H1 (cell line): ENCODE measurements around the gene B3GALT4. TPM values are rescaled to one million over a fixed set of nuclear protein-coding genes. Genes with fewer than 3 reads are reported as not detected.
A peak's percentile ranks its signal among the peaks of the same experiment; 100 is the strongest.

Source experiments
- CTCF ChIA-PET: fragments of 300-600 bp; sonication (Branson Sonifier 250); formaldehyde crosslinking; loops from one replicate; lab custom pipeline; 2021; ENCODE audit not compliant: partially characterized antibody; lab: Charles Lee
- POLR2A ChIA-PET: fragments of 300-600 bp; sonication (Branson Sonifier 250); formaldehyde crosslinking; loops from one replicate; lab custom pipeline; 2021; ENCODE audit warnings: inconsistent platforms; ENCODE audit not compliant: partially characterized antibody; lab: Charles Lee
- DNase-seq, 2 experiments: peaks; one replicate each; pipeline versions ENCODE4 v3.0.0 to v3.0.0-alpha.2; 2010 to 2022; ENCODE audit warnings: low spot score in 2 of 2, low read depth in 1 of 2, mixed read lengths in 1 of 2
- FAIRE-seq: peaks from 2 replicates; lab custom pipeline; 2011; peaks lifted over from hg19 to GRCh38; lab: Jason Lieb, UNC
- H2AFZ ChIP-seq: 2 replicates; pipeline ENCODE4 v1.8.1; 2012; ENCODE audit warnings: low read length, inconsistent platforms
- H2AK5ac ChIP-seq: 2 replicates; pipeline ENCODE4 v1.6.1; 2013; ENCODE audit warnings: low read depth, low read length
- H2BK120ac ChIP-seq: replicated peaks from 2 replicates; pipeline ENCODE3; 2013; ENCODE audit warnings: low read depth, low read length, inconsistent platforms
- H2BK12ac ChIP-seq: 2 replicates; pipeline ENCODE4 v1.6.1; 2013; ENCODE audit warnings: low read depth, low read length
- H2BK15ac ChIP-seq: 2 replicates; pipeline ENCODE4 v1.6.1; 2013; ENCODE audit warnings: low read length
- H2BK20ac ChIP-seq: 2 replicates; pipeline ENCODE4 v1.6.1; 2013; ENCODE audit warnings: low read length
- H2BK5ac ChIP-seq: 2 replicates; pipeline ENCODE4 v1.6.1; 2013; ENCODE audit warnings: low read depth, low read length
- H3K14ac ChIP-seq: 2 replicates; pipeline ENCODE4 v1.6.1; 2013; ENCODE audit warnings: inconsistent platforms; ENCODE audit not compliant: insufficient read length
- H3K18ac ChIP-seq: 2 replicates; pipeline ENCODE4 v1.6.1; 2013; ENCODE audit warnings: low read length; ENCODE audit errors: extremely low read depth
- H3K23ac ChIP-seq: 2 replicates; pipeline ENCODE4 v1.6.1; 2013; ENCODE audit warnings: inconsistent platforms; ENCODE audit not compliant: insufficient read length
- H3K23me2 ChIP-seq: 2 replicates; pipeline ENCODE4 v1.6.1; 2013; ENCODE audit warnings: low read depth, low read length
- H3K27ac ChIP-seq: 2 replicates; pipeline ENCODE4 v1.6.1; 2011; ENCODE audit warnings: low read depth, low read length, inconsistent platforms
- H3K27me3 ChIP-seq, 4 experiments: replicated peaks in 1 of 4; 1 replicate in 1 of 4; 2 replicates in 3 of 4; pipeline versions ENCODE4 v1.6.1 to v1.8.1; 2011 to 2013; ENCODE audit warnings: low read length in 3 of 4, mild to moderate bottlenecking in 3 of 4, inconsistent platforms in 2 of 4, mixed read lengths in 2 of 4, moderate library complexity in 1 of 4; ENCODE audit not compliant: control insufficient read depth in 3 of 4, insufficient read depth in 3 of 4; ENCODE audit errors: extremely low read depth in 1 of 4
- H3K36me3 ChIP-seq, 4 experiments: 2 replicates each; pipeline versions ENCODE4 v1.6.1 to v1.8.1; 2011 to 2013; ENCODE audit warnings: mild to moderate bottlenecking in 4 of 4, low read length in 3 of 4, moderate library complexity in 2 of 4, control low read depth in 1 of 4, inconsistent platforms in 1 of 4; ENCODE audit not compliant: insufficient read depth in 4 of 4, control insufficient read depth in 2 of 4
- H3K4ac ChIP-seq: replicated peaks from 2 replicates; pipeline ENCODE3; 2013; ENCODE audit warnings: low read length, low read depth, mixed read lengths, inconsistent platforms; ENCODE audit not compliant: insufficient read length
- H3K4me1 ChIP-seq, 4 experiments: replicated peaks in 1 of 4; 1 replicate in 1 of 4; 2 replicates in 3 of 4; pipeline versions ENCODE4 v1.6.1 to v1.8.1; 2011 to 2013; ENCODE audit warnings: low read length in 3 of 4, inconsistent platforms in 2 of 4, mixed read lengths in 1 of 4; ENCODE audit not compliant: insufficient read depth in 4 of 4, control insufficient read depth in 3 of 4
- H3K4me2 ChIP-seq, 2 experiments: 2 replicates each; pipeline versions ENCODE4 v1.6.1 to v1.8.1; 2011 to 2013; ENCODE audit warnings: low read depth in 2 of 2, low read length in 2 of 2, control low read depth in 1 of 2, inconsistent platforms in 1 of 2, mild to moderate bottlenecking in 1 of 2; ENCODE audit not compliant: insufficient read depth in 1 of 2
- H3K4me3 ChIP-seq, 4 experiments: fragments of 200-600, 300-600 bp in 1 of 4; sonication (generic), shearing (Covaris generic), sonication (Bioruptor Twin) in 1 of 4; 2 replicates each; pipeline versions ENCODE4 v1.5.1 to v1.8.1; 2011 to 2016; ENCODE audit warnings: low read length in 4 of 4, low read depth in 3 of 4, control low read depth in 2 of 4, inconsistent platforms in 2 of 4, mild to moderate bottlenecking in 2 of 4, mixed read lengths in 1 of 4, moderate library complexity in 1 of 4; ENCODE audit not compliant: insufficient read depth in 2 of 4; ENCODE audit errors: extremely low read depth in 1 of 4
- H3K56ac ChIP-seq: replicated peaks from 2 replicates; pipeline ENCODE3; 2013; ENCODE audit warnings: low read depth, mild to moderate bottlenecking, mixed read lengths, low read length, inconsistent platforms; ENCODE audit not compliant: insufficient read length
- H3K79me1 ChIP-seq: 2 replicates; pipeline ENCODE4 v1.6.1; 2013; ENCODE audit warnings: low read depth, low read length, control low read depth
- H3K79me2 ChIP-seq, 2 experiments: 2 replicates each; pipeline versions ENCODE4 v1.6.1 to v1.8.1; 2012 to 2013; ENCODE audit warnings: low read length in 2 of 2, mild to moderate bottlenecking in 2 of 2, inconsistent platforms in 1 of 2; ENCODE audit not compliant: insufficient read depth in 2 of 2, control insufficient read depth in 1 of 2
- H3K9ac ChIP-seq, 4 experiments: replicated peaks in 1 of 4; 1 replicate in 1 of 4; 2 replicates in 3 of 4; pipeline versions ENCODE4 v1.6.1 to v1.8.1; 2011 to 2013; ENCODE audit warnings: low read depth in 3 of 4, low read length in 3 of 4, control low read depth in 2 of 4, mild to moderate bottlenecking in 2 of 4, moderate library complexity in 2 of 4, inconsistent platforms in 1 of 4; ENCODE audit errors: extremely low read depth in 1 of 4
- H3K9me3 ChIP-seq, 2 experiments: 2 replicates each; pipeline versions ENCODE4 v1.6.1 to v1.8.1; 2012 to 2013; ENCODE audit warnings: mild to moderate bottlenecking in 2 of 2, moderate library complexity in 2 of 2, control low read depth in 1 of 2, inconsistent platforms in 1 of 2, low read depth in 1 of 2, low read length in 1 of 2, mixed read lengths in 1 of 2; ENCODE audit not compliant: insufficient read depth in 2 of 2
- H4K20me1 ChIP-seq, 2 experiments: replicated peaks in 1 of 2; 2 replicates each; pipeline versions ENCODE3 to v1.8.1; 2011 to 2013; ENCODE audit warnings: inconsistent platforms in 2 of 2, low read length in 2 of 2, mild to moderate bottlenecking in 1 of 2; ENCODE audit not compliant: insufficient read depth in 2 of 2, control insufficient read depth in 1 of 2
- H4K5ac ChIP-seq: 2 replicates; pipeline ENCODE4 v1.6.1; 2013; ENCODE audit warnings: low read length, low read depth, mixed read lengths, inconsistent platforms; ENCODE audit not compliant: insufficient read length
- H4K8ac ChIP-seq: 2 replicates; pipeline ENCODE4 v1.8.0; 2013; ENCODE audit warnings: mild to moderate bottlenecking, moderate library complexity, low read length, inconsistent platforms; ENCODE audit not compliant: insufficient read depth; ENCODE audit errors: extremely low read depth
- H4K91ac ChIP-seq: replicated peaks from 2 replicates; pipeline ENCODE3; 2013; ENCODE audit warnings: low read length, mixed read lengths, inconsistent platforms; ENCODE audit not compliant: insufficient read length
- CEBPB ChIP-seq: IDR thresholded peaks from 2 replicates; pipeline ENCODE4 v1.6.1; 2012; ENCODE audit warnings: low read depth, low read length
- EZH2 ChIP-seq: fragments of 200-600 bp; sonication (generic); IDR thresholded peaks from 2 replicates; pipeline ENCODE4 v1.7.1; 2012; ENCODE audit warnings: low read depth, mild to moderate bottlenecking, moderate library complexity, low read length, inconsistent platforms; ENCODE audit not compliant: severe bottlenecking
- GTF2F1 ChIP-seq: IDR thresholded peaks from 2 replicates; pipeline ENCODE4 v1.6.1; 2012; ENCODE audit warnings: low read depth, low read length, improper control_type of control experiment, borderline replicate concordance
- RAD21 ChIP-seq, 2 experiments: IDR thresholded peaks in 1 of 2; conservative IDR thresholded peaks in 1 of 2; 2 replicates each; pipeline ENCODE4 v1.6.1; 2011; ENCODE audit warnings: low read depth in 2 of 2, low read length in 2 of 2, improper control_type of control experiment in 1 of 2, inconsistent platforms in 1 of 2, mild to moderate bottlenecking in 1 of 2, moderate library complexity in 1 of 2
- WGBS, 2 experiments: shearing (Covaris generic) in 1 of 2; methylation state at CpG; one replicate each; pipeline versions ENCODE4 v1.1.6 to v1.1.7; 2013 to 2015; ENCODE audit warnings: low lambda C conversion rate in 2 of 2, mixed read lengths in 2 of 2, inconsistent platforms in 1 of 2, low coverage in 1 of 2, missing lambda C conversion rate in 1 of 2; ENCODE audit not compliant: insufficient replicate concordance in 2 of 2, insufficient coverage in 1 of 2, insufficient read length in 1 of 2; ENCODE audit errors: extremely low coverage in 1 of 2, missing lambda C conversion rate in 1 of 2; 5-methylcytosine and 5-hydroxymethylcytosine counted together
- polyA plus RNA-seq, 7 experiments: library from polyadenylated mRNA; depleted of rRNA in 3 of 7; stranded (reverse) in 5 of 7; unstranded in 2 of 7; fragments of >200 nt in 5 of 7; fragments of 200-250 nt in 2 of 7; gene quantifications; 1 replicate in 5 of 7; 2 replicates in 1 of 7; 4 replicates in 1 of 7; pipeline versions ENCODE4 v1.2.1 to v1.2.3, GENCODE V29; 2011 to 2013; ENCODE audit warnings: missing spikeins in 2 of 7, mixed read lengths in 2 of 7
- total RNA-seq: library from RNA; stranded (reverse); fragmentation: NEBNext Ultra II Directional; extraction: Animal tissue kit (Norgen Biotek cat#: 25700); gene quantifications from 2 replicates; pipeline ENCODE4 v1.2.1, GENCODE V29; 2021

B3GALT4 gene
- total and polyA plus RNA-seq, 2 of the 8 experiments (the other 6 are each of a cell fraction or from before 2014, with no cell fraction given), result 2.2 to 3.0 TPM

DNA sequence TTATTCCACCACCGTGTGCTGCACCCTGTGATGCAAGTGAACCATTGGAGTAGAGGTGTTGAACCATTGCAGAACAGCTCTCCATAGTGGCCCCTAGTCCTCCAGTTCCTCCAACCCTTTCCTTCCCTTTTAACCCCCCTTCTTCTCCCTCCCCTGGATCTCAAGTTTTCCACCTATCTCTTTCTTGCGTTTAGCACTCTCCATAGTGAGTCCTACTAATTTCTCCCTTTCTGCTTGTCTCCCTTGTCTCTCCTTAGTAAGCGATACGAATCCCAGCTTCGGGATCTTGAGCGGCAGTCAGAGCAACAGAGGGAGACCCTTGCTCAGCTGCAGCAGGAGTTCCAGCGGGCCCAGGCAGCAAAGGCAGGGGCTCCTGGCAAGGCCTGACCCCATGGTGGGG is 13.5 kb downstream of the B3GALT4 start:
- Histone ChIP-seq H3K23me2 (peaks cover 8% of the 10 kb centered on the region; the same call in 1 of the 2 replicates), H2BK20ac (no peak overlapping the region), H4K8ac (no peak overlapping the region)
- TF ChIP-seq CEBPB, result no peak
- no peak for TF ChIP-seq RAD21 (IDR thresholded peaks at IDR 0.05 in 1 of 2, conservative IDR thresholded peaks at IDR 0.05 in 1 of 2; ENCODE audit: low read depth in 2 of 2, low read length in 2 of 2)
- no peak for TF ChIP-seq EZH2
- TF ChIP-seq GTF2F1, result no peak
- TF ChIP-seq, all 59 proteins: peak for 0
- ChIA-PET CTCF (interaction anchor here (1.0 to 7.2 kb wide), 4 partner anchors 9 to 116 kb away, joined by 3 to 81 read pairs (median 10); partner anchors contain the start of genes B3GALT4 and RGL2), POLR2A (interaction anchor here (1.1 to 16.7 kb wide), 8 partner anchors 9 to 319 kb away, joined by 3 to 337 read pairs (median 8); partner anchors contain the start of genes B3GALT4, RGL2, RPS18 and TAPBP)
- Histone ChIP-seq H2BK12ac (no peak overlapping the region), H4K5ac (no peak overlapping the region), H3K9ac (peak overlapping the region in 3 of 4 experiments; percentile 25 to 80 (median 74); a peak in 3 of 7 replicates), H3K4me3 (peak overlapping the region; percentile 74 to 97 (median 84); a peak in 7 of 8 replicates), H4K91ac (no peak overlapping the region), H2BK120ac (no peak overlapping the region), H3K14ac (no peak overlapping the region), H3K4ac (no peak overlapping the region), H2AFZ (no peak overlapping the region), H3K4me2 (peak overlapping the region; percentile 76 to 92), H3K27ac (no peak overlapping the region), H3K23ac (no peak overlapping the region), H3K79me2 (peaks cover 4 to 31% of the 10 kb centered on the region in 2 experiments; a peak in 3 of 4 replicates), H3K9me3 (no peaks in the 10 kb centered on the region; a peak in 1 of 4 replicates), H3K18ac (no peak overlapping the region), H3K4me1 (peaks cover 0 to 11% (median 5%) of the 10 kb centered on the region in 4 experiments; a peak in 5 of 7 replicates), H3K79me1 (peaks cover 8% of the 10 kb centered on the region; the same call in 1 of the 2 replicates), H2BK5ac (no peak overlapping the region), H3K27me3 (no peaks in the 10 kb centered on the region), H2BK15ac (no peak overlapping the region), H3K36me3 (peaks cover 17 to 34% (median 29%) of the 10 kb centered on the region in 4 experiments), H2AK5ac (no peak overlapping the region), H4K20me1 (peaks cover 0 to 6% of the 10 kb centered on the region in 2 experiments), H3K56ac (no peak overlapping the region)
- 89% methylated on average over 7 of the region's 7 CpGs; no CpG with 5 or more reads in 1 of the 2 experiments for WGBS, 2 experiments
- FAIRE-seq, result no peak
- DNase-seq, result no peak
